Esophagus squamous epithelium (tissue), 5 donors: ENCODE results near the gene ADGRF5. TPM values are rescaled to one million over a fixed set of nuclear protein-coding genes. Genes with fewer than 3 reads are reported as not detected.
A peak's percentile ranks its signal among the peaks of the same experiment; 100 is the strongest.

Experiments
- DNase-seq: peaks from one replicate; lab custom pipeline; 2025; lab: John Stamatoyannopoulos, UW
- H3K27ac ChIP-seq, 4 donors: fragments of 200-600 bp; sonication (generic); one replicate each; pipeline ENCODE4 v1.5.1; 2016 to 2019; ENCODE audit warnings: mild to moderate bottlenecking in 1 of 4
- H3K27me3 ChIP-seq, 4 donors: fragments of 200-600 bp; sonication (generic); 1 replicate in 3 of 4; 2 replicates in 1 of 4; pipeline versions ENCODE4 v1.5.1 to v1.6.0; 2017 to 2021; ENCODE audit warnings: antibody characterized with exemption in 1 of 4
- H3K36me3 ChIP-seq, 3 donors: fragments of 200-600 bp; sonication (generic); one replicate each; pipeline ENCODE4 v1.5.1; 2016 to 2019
- H3K4me1 ChIP-seq, 3 donors: fragments of 200-600 bp; sonication (generic); one replicate each; pipeline ENCODE4 v1.5.1; 2017 to 2019
- H3K4me3 ChIP-seq, 4 donors: fragments of 200-600 bp; sonication (generic); 1 replicate in 3 of 4; 2 replicates in 1 of 4; pipeline ENCODE4 v1.5.1; 2016 to 2019; ENCODE audit warnings: mild to moderate bottlenecking in 2 of 4, moderate library complexity in 1 of 4
- H3K9me3 ChIP-seq, 3 donors: fragments of 200-600 bp; sonication (generic); one replicate each; pipeline ENCODE4 v1.5.1; 2016 to 2019
- CTCF ChIP-seq, 6 experiments: fragments of 450-650 bp in 4 of 6; fragments of 200-600 bp in 2 of 6; sonication (generic) in 2 of 6; IDR thresholded peaks; one replicate each; pipeline ENCODE4 v1.5.1; 2016 to 2019; ENCODE audit warnings: antibody characterized with exemption in 6 of 6, mild to moderate bottlenecking in 4 of 6, moderate library complexity in 4 of 6
- POLR2A ChIP-seq, 4 donors: fragments of 450-650 bp; IDR thresholded peaks; one replicate each; pipeline ENCODE4 v1.6.1; 2017; ENCODE audit warnings: antibody characterized with exemption in 4 of 4, mild to moderate bottlenecking in 4 of 4, moderate library complexity in 3 of 4
- WGBS, 2 donors: methylation state at CpG; one replicate each; pipeline ENCODE4 v1.1.5; 2018; 5-methylcytosine and 5-hydroxymethylcytosine counted together
- intact Hi-C: fragments of 100-400 bp; cut with DNase I; formaldehyde crosslinking; loops from one replicate; pipeline ENCODE4 v1.15.0; 2022
- total RNA-seq, 4 donors: library from RNA; depleted of rRNA; stranded (reverse); fragments of >200 nt; gene quantifications; one replicate each; pipeline ENCODE4 v1.1.0, GENCODE V29; 2016
- donor health status: DM: yes; HTN: yes; CAD: no.

ADGRF5 gene
- total RNA-seq, 4 donors from 2014 or later = 1.1 to 9.5 (median 4.0) TPM

GRCh38 chr6:46940433-46941226 lies 18.9 kb upstream of the ADGRF5 start:
- intact Hi-C loops = no loop called here
- no peak for TF ChIP-seq CTCF (IDR thresholded peaks at IDR 0.05)
- no peak for TF ChIP-seq POLR2A (IDR thresholded peaks at IDR 0.05)
- no peaks in the 10 kb centered on the region for H3K27me3 ChIP-seq
- H3K27ac ChIP-seq = no peak overlapping the region
- no peak for DNase-seq
- H3K4me1 ChIP-seq = no peaks in the 10 kb centered on the region
- 33 to 60% methylated on average over 1 of the region's 1 CpG for WGBS, 2 donors
- no peaks in the 10 kb centered on the region for H3K36me3 ChIP-seq
- H3K9me3 ChIP-seq = no peaks in the 10 kb centered on the region
- H3K4me3 ChIP-seq = no peak overlapping the region

- 83 to 86% methylated on average over 4 of the region's 4 CpGs for WGBS, 2 donors
- Histone ChIP-seq H3K4me3 (no peak overlapping the region), H3K4me1 (no peaks in the 10 kb centered on the region), H3K27ac (no peak overlapping the region), H3K9me3 (no peaks in the 10 kb centered on the region), H3K36me3 (no peaks in the 10 kb centered on the region), H3K27me3 (no peaks in the 10 kb centered on the region)
- intact Hi-C loops = no loop called here
- DNase-seq = no peak
- no peak for TF ChIP-seq POLR2A (IDR thresholded peaks at IDR 0.05)
- no peak for TF ChIP-seq CTCF (IDR thresholded peaks at IDR 0.05)
Observed at GRCh38 chr6:46937642-46938041, 15.9 kb upstream of the ADGRF5 start.

GRCh38 chr6:46935687-46936086 lies 13.9 kb upstream of the ADGRF5 start:
- 73 to 79% methylated on average over 6 of the region's 6 CpGs for WGBS, 2 donors

GRCh38 chr6:46933751-46934150 lies 12.0 kb upstream of the ADGRF5 start:
- DNase-seq = no peak
- H3K4me3 ChIP-seq = no peak overlapping the region
- no peak for TF ChIP-seq POLR2A (IDR thresholded peaks at IDR 0.05)
- TF ChIP-seq CTCF (IDR thresholded peaks at IDR 0.05) = no peak
- peak overlapping the region in 2 of 4 donors; percentile 30 to 44 for H3K27ac ChIP-seq
- no peaks in the 10 kb centered on the region for H3K4me1 ChIP-seq
- WGBS, 2 donors = 77 to 83% methylated on average over 5 of the region's 5 CpGs
- no peaks in the 10 kb centered on the region for H3K9me3 ChIP-seq
- no peaks in the 10 kb centered on the region for H3K27me3 ChIP-seq
- H3K36me3 ChIP-seq = no peaks in the 10 kb centered on the region
- intact Hi-C loops = no loop called here

More at GRCh38 chr6:46935687-46936086, 13.9 kb upstream of the ADGRF5 start:
- DNase-seq = no peak
- H3K4me1 ChIP-seq = no peaks in the 10 kb centered on the region
- TF ChIP-seq CTCF (IDR thresholded peaks at IDR 0.05) (no peak), POLR2A (IDR thresholded peaks at IDR 0.05) (no peak)
- no peaks in the 10 kb centered on the region for H3K27me3 ChIP-seq
- H3K4me3 ChIP-seq = no peak overlapping the region
- H3K27ac ChIP-seq = no peak overlapping the region
- no peaks in the 10 kb centered on the region for H3K36me3 ChIP-seq
- no peaks in the 10 kb centered on the region for H3K9me3 ChIP-seq
- intact Hi-C loops = no loop called here

GRCh38 chr6:46932526-46933319 lies 11.0 kb upstream of the ADGRF5 start:
- Histone ChIP-seq H3K27me3 (no peaks in the 10 kb centered on the region), H3K27ac (peak overlapping the region in 3 of 4 donors; percentile 7 to 46 (median 44)), H3K9me3 (no peaks in the 10 kb centered on the region), H3K36me3 (no peaks in the 10 kb centered on the region), H3K4me1 (no peaks in the 10 kb centered on the region), H3K4me3 (no peak overlapping the region)
- TF ChIP-seq CTCF (IDR thresholded peaks at IDR 0.05) (no peak), POLR2A (IDR thresholded peaks at IDR 0.05) (no peak)
- 43 to 49% methylated on average over 10 of the region's 10 CpGs for WGBS, 2 donors
- intact Hi-C loops = no loop called here
- DNase-seq = no peak
